Head of caudate nucleus (tissue), 42 donors: ENCODE results near the gene GEN1.

ENCODE experiments used
- DNase-seq, 42 donors: peaks; one replicate each; pipeline versions ENCODE4 v3.0.0 to v3.0.0-alpha.2; 2020 to 2021; ENCODE audit warnings: mixed read lengths in 7 of 42
- intact Hi-C: fragments of 100-400 bp; cut with DNase I; formaldehyde crosslinking; loops from one replicate; pipeline ENCODE4 v1.15.0; 2022

The GEN1 gene

GRCh38 chr2:17753803-17754663 is at the start of gene GEN1, which contains the start of gene SMC6:
Gene GEN1 (plus strand): TSS chr2:17754138. CDS start chr2:17759944, 5,806 bp downstream.
Gene SMC6 (minus strand): TSS chr2:17753810. CDS start chr2:17745946, 7,864 bp downstream.
- intact Hi-C loops, result no loop called here
- peak; percentile 84 to 96 (median 92) for DNase-seq

GRCh38 chr2:17706845-17707244 is 47.1 kb upstream of the GEN1 start:
- DNase-seq, result no peak
- intact Hi-C loops, result no loop called here

GRCh38 chr2:17708501-17708900 is 45.4 kb upstream of the GEN1 start:
- DNase-seq, result no peak
- intact Hi-C loops, result no loop called here

GRCh38 chr2:17709897-17710296 is 44.0 kb upstream of the GEN1 start:
- intact Hi-C loops, result no loop called here
- no peak for DNase-seq

GRCh38 chr2:17710547-17711248 is 43.2 kb upstream of the GEN1 start:
- DNase-seq, result no peak
- intact Hi-C loops, result no loop called here

GRCh38 chr2:17713291-17713690 is 40.6 kb upstream of the GEN1 start:
- peak in 28 of 42 donors; percentile 1 to 66 (median 32) for DNase-seq
- intact Hi-C loops, result no loop called here

- no peak for DNase-seq
- intact Hi-C loops, result no loop called here
These were observed 36.3 kb upstream of the GEN1 start for GRCh38 chr2:17717666-17718065.

- intact Hi-C loops, result no loop called here
- no peak for DNase-seq
These were observed 35.2 kb upstream of the GEN1 start for GRCh38 chr2:17718689-17719088.

- no peak for DNase-seq
- intact Hi-C loops, result no loop called here
These were observed 34.2 kb upstream of the GEN1 start for GRCh38 chr2:17719562-17720371.

- DNase-seq, result no peak
- intact Hi-C loops, result no loop called here
These were observed 25.7 kb upstream of the GEN1 start for GRCh38 chr2:17728210-17728609.

- no peak for DNase-seq
These were observed 24.1 kb upstream of the GEN1 start for GRCh38 chr2:17729880-17730279.

GRCh38 chr2:17733599-17733998 is 20.3 kb upstream of the GEN1 start:
- intact Hi-C loops, result no loop called here
- DNase-seq, result no peak

More at GRCh38 chr2:17729880-17730279, 24.1 kb upstream of the GEN1 start:
- intact Hi-C loops, result no loop called here

GRCh38 chr2:17735864-17736263 is 18.1 kb upstream of the GEN1 start:
- DNase-seq, result no peak
- intact Hi-C loops, result no loop called here

- intact Hi-C loops, result no loop called here
- DNase-seq, result no peak
These were observed 16.9 kb upstream of the GEN1 start for GRCh38 chr2:17736989-17737388.

GRCh38 chr2:17740203-17740602 is 13.7 kb upstream of the GEN1 start:
- intact Hi-C loops, result no loop called here
- DNase-seq, result no peak

GRCh38 chr2:17747684-17748452 is 6.1 kb upstream of the GEN1 start:
- intact Hi-C loops, result no loop called here
- peak in 9 of 42 donors; percentile 6 to 62 (median 22) for DNase-seq

- intact Hi-C loops, result no loop called here
- DNase-seq, result no peak
These were observed 5.2 kb upstream of the GEN1 start for GRCh38 chr2:17748745-17749144.

- intact Hi-C loops, result no loop called here
- no peak for DNase-seq
These were observed 4.0 kb upstream of the GEN1 start for GRCh38 chr2:17749753-17750438.
